A673 (cell line): ENCODE data around the gene CDKAL1. TPM values are rescaled to one million over a fixed set of nuclear protein-coding genes. Genes with fewer than 3 reads are reported as not detected.

Experiments
- BruUV-seq: library from RNA; stranded (reverse); fragments of 400-500 nt; replicated peaks from 2 replicates; lab custom pipeline; 2021; lab: Mats Ljungman, UMichigan
- CTCF ChIA-PET: fragments of 300-600 bp; sonication (Branson Sonifier 250); formaldehyde crosslinking; loops from one replicate; lab custom pipeline; 2022; ENCODE audit warnings: antibody characterized with exemption; lab: Charles Lee
- POLR2A ChIA-PET: fragments of 300-600 bp; sonication (Branson Sonifier 250); formaldehyde crosslinking; loops from one replicate; lab custom pipeline; 2022; ENCODE audit warnings: antibody characterized with exemption; ENCODE audit not compliant: low non-redundant PET; lab: Charles Lee
- DNase-seq: peaks from one replicate; pipeline ENCODE4 v3.0.0-alpha.2; 2015; ENCODE audit warnings: low spot score
- H3K27ac ChIP-seq: fragments of 200-600 bp; sonication (generic); 2 replicates; pipeline ENCODE4 v1.5.1; 2016; ENCODE audit warnings: mixed run types, low read depth, mild to moderate bottlenecking, mixed read lengths, antibody characterized with exemption, low read length; ENCODE audit not compliant: poor library complexity, severe bottlenecking
- H3K27me3 ChIP-seq: fragments of 200-600 bp; sonication (generic); replicated peaks from 2 replicates; pipeline ENCODE4 v1.6.1; 2017; ENCODE audit warnings: mixed run types, low read depth, mild to moderate bottlenecking, mixed read lengths, antibody characterized with exemption, low read length; ENCODE audit not compliant: insufficient read depth, poor library complexity
- H3K36me3 ChIP-seq: fragments of 200-600 bp; sonication (generic); 2 replicates; pipeline ENCODE4 v1.6.1; 2016; ENCODE audit warnings: mixed run types, mild to moderate bottlenecking, mixed read lengths, antibody characterized with exemption, low read length; ENCODE audit not compliant: insufficient read depth, poor library complexity, severe bottlenecking
- H3K4me1 ChIP-seq: fragments of 200-600 bp; sonication (generic); 2 replicates; pipeline ENCODE4 v1.6.1; 2017; ENCODE audit warnings: mixed run types, mild to moderate bottlenecking, mixed read lengths, antibody characterized with exemption, low read length; ENCODE audit not compliant: insufficient read depth, poor library complexity, severe bottlenecking
- H3K4me3 ChIP-seq: fragments of 200-600 bp; sonication (generic); 2 replicates; pipeline ENCODE4 v1.5.1; 2016; ENCODE audit warnings: low read depth, mixed run types, mild to moderate bottlenecking, mixed read lengths, low read length; ENCODE audit not compliant: poor library complexity, severe bottlenecking
- H3K9me3 ChIP-seq: fragments of 200-600 bp; sonication (generic); 2 replicates; pipeline ENCODE4 v1.6.1; 2016; ENCODE audit warnings: mixed run types, low read depth, mild to moderate bottlenecking, mixed read lengths, antibody characterized with exemption, low read length; ENCODE audit not compliant: poor library complexity, severe bottlenecking
- CTCF ChIP-seq: fragments of 300-800, 200-600 bp; sonication (generic); conservative IDR thresholded peaks from 2 replicates; pipeline ENCODE4 v1.5.1; 2017; ENCODE audit warnings: low read depth, mild to moderate bottlenecking, antibody characterized with exemption, low read length, moderate library complexity, mixed read lengths
- EZH2 ChIP-seq: fragments of 200-600 bp; sonication (generic); IDR thresholded peaks from 2 replicates; pipeline ENCODE4 v1.6.1; 2017; ENCODE audit warnings: borderline replicate concordance, low read depth, mild to moderate bottlenecking, mixed read lengths, antibody characterized with exemption, low read length; ENCODE audit not compliant: poor library complexity, severe bottlenecking
- intact Hi-C: fragments of 100-400 bp; cut with micrococcal nuclease; formaldehyde crosslinking; loops from one replicate; pipeline ENCODE4 v1.10.0; 2022; ENCODE audit not compliant: unreplicated experiment
- total RNA-seq: library from RNA; stranded (reverse); gene quantifications from 2 replicates; pipeline ENCODE4 v1.2.3, GENCODE V29; 2021

Gene CDKAL1
- total RNA-seq, 1 experiment from 2014 or later: 35.5 TPM

- POLR2A ChIA-PET: no interaction called here
- TF ChIP-seq CTCF (no peak), EZH2 (no peak)
Observed at GRCh38 chr6:21026576-21027273, 492.5 kb downstream of the CDKAL1 start.

GRCh38 chr6:21027507-21027906 is 493.2 kb downstream of the CDKAL1 start:
- intact Hi-C loops: no loop called here
- Histone ChIP-seq H3K27ac (no peak overlapping the region), H3K4me1 (no peaks in the 10 kb centered on the region), H3K36me3 (no peaks in the 10 kb centered on the region), H3K9me3 (no peaks in the 10 kb centered on the region), H3K4me3 (no peak overlapping the region), H3K27me3 (no peaks in the 10 kb centered on the region)
- ChIA-PET CTCF (no interaction called here), POLR2A (no interaction called here)
- TF ChIP-seq CTCF: no peak
- TF ChIP-seq EZH2: no peak
- no peak for DNase-seq
- no TSS peak for BruUV-seq

More at GRCh38 chr6:21026576-21027273, 492.5 kb downstream of the CDKAL1 start:
- no peak overlapping the region for H3K4me3 ChIP-seq
- no peak overlapping the region for H3K27ac ChIP-seq
- H3K36me3 ChIP-seq: no peaks in the 10 kb centered on the region
- no peaks in the 10 kb centered on the region for H3K4me1 ChIP-seq
- intact Hi-C loops: no loop called here
- H3K9me3 ChIP-seq: no peaks in the 10 kb centered on the region
- no TSS peak for BruUV-seq
- CTCF ChIA-PET: no interaction called here
- H3K27me3 ChIP-seq: no peaks in the 10 kb centered on the region
- no peak for DNase-seq

GRCh38 chr6:21031182-21031581 is 496.9 kb downstream of the CDKAL1 start:
- DNase-seq: no peak
- H3K4me3 ChIP-seq: no peak overlapping the region
- ChIA-PET POLR2A (no interaction called here), CTCF (no interaction called here)
- no peak overlapping the region for H3K27ac ChIP-seq
- H3K36me3 ChIP-seq: no peaks in the 10 kb centered on the region
- intact Hi-C loops: no loop called here
- H3K27me3 ChIP-seq: no peaks in the 10 kb centered on the region
- no peaks in the 10 kb centered on the region for H3K9me3 ChIP-seq
- BruUV-seq: no TSS peak
- TF ChIP-seq CTCF: no peak
- no peak for TF ChIP-seq EZH2
- H3K4me1 ChIP-seq: peaks cover 24% of the 10 kb centered on the region
